NCI-H1048 (cell line): ENCODE data around the gene CASP1.

ENCODE experiments used
- DNase-seq: peaks from one replicate; lab custom pipeline; 2025; lab: John Stamatoyannopoulos, UW

CASP1 gene

GRCh38 chr11:104984808-104985207, 50.1 kb downstream of the CASP1 start:
- DNase-seq = no peak

GRCh38 chr11:104979839-104980238, 55.1 kb downstream of the CASP1 start:
- DNase-seq = no peak
